GM19238 (cell line): ENCODE measurements around the gene SLC22A14.
"Not testable (repeated sequence)": the region's sequence is repeated elsewhere in the genome, so short reads cannot be mapped to it uniquely, and the experiment has no call there.

Experiments
- DNase-seq: peaks from one replicate; pipeline ENCODE4 v3.0.0; 2011; ENCODE audit warnings: low spot score; ENCODE audit not compliant: insufficient read length

SLC22A14 gene, protein sequence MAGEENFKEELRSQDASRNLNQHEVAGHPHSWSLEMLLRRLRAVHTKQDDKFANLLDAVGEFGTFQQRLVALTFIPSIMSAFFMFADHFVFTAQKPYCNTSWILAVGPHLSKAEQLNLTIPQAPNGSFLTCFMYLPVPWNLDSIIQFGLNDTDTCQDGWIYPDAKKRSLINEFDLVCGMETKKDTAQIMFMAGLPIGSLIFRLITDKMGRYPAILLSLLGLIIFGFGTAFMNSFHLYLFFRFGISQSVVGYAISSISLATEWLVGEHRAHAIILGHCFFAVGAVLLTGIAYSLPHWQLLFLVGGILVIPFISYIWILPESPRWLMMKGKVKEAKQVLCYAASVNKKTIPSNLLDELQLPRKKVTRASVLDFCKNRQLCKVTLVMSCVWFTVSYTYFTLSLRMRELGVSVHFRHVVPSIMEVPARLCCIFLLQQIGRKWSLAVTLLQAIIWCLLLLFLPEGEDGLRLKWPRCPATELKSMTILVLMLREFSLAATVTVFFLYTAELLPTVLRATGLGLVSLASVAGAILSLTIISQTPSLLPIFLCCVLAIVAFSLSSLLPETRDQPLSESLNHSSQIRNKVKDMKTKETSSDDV

GRCh38 chr3:38281895-38282686, at the start of gene SLC22A14:
Gene SLC22A14 (plus strand): TSS chr3:38282294. CDS start chr3:38306027, 23,733 bp downstream.
- DNase-seq = no peak

GRCh38 chr3:38232701-38233100, 49.4 kb upstream of the SLC22A14 start:
- no peak for DNase-seq

- no peak for DNase-seq
These were observed 46.6 kb upstream of the SLC22A14 start for GRCh38 chr3:38235466-38235865.

DNA sequence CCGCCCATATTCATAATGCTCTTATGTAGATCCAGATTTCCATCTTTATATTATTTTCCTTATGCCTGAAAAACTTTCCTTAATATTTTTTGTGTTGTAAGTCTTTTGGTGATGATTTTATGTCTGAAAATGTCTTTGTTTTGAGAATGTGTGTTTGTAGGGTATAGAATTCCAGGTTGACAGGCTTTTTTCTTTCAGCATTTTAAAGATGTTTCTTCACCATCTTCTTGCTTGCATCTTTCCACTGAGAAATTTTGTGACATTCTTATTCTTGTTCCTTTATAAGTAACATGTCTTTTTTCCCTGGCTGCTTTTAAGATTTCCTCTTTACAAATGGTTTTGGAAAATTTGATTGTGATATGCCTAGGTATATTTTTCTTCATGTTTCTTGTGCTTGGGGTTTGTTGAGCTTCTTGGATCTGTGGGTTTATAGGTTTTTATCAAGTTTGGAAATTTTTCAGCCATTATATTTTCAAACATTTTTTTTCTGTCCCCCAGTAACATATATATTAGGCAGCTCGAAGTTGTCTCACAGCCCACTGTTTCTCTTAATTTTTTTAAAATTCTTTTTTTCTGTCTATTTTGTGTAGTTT, 43.6 kb upstream of the SLC22A14 start:
- no peak for DNase-seq

GRCh38 chr3:38242812-38243211, 39.3 kb upstream of the SLC22A14 start:
- not testable (repeated sequence) for DNase-seq

DNA sequence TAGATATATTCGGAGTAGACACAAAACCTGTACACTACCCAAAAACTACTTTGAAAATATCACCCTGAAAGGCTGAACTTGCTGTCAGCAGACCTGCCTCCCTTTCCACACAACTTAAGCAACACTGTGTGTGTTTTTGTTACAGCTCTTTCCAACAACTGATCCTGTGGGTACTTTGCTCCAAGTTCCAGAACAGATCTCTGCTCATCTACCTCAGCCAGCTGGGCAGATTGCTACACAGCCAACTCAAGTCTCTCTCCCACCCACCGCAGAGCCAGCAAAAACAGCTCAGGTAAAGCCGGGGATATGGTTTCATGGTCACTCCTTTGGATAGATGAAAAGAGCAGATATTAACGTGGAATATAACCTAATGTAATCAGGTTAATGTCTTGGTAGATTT, 36.2 kb upstream of the SLC22A14 start:
- DNase-seq = no peak

DNA sequence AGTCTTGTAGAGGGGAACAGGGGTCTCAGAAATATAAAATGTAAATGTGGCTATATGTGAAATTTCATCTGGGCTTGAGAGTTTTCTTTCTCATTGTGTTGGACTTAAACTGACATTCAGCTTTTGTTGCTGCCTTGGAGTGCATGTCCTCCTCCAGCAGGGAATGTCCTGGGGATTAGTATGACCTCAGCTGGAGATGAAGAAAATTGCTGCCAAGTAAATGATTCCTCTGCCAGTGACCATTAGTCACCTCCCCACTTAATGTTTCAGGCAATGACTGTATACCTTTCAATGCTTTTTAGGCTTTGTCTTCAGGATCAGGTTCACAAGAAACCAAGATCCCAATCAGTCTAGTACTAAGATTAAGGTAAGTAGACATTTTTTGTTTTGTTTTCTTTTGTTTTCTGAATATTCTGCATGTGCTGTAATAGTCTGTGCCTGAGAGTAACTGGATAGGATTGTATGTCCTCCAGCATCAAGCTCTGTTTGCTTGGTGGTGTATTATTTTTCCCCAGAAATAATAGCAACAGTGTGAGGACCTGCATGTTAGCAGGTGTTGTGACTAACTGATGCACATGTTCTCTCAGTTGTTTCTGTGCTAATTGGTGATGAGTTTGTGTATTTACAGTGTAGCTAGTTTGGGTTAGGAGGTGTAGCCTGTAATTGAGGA, 34.6 kb upstream of the SLC22A14 start:
- no peak for DNase-seq

DNA sequence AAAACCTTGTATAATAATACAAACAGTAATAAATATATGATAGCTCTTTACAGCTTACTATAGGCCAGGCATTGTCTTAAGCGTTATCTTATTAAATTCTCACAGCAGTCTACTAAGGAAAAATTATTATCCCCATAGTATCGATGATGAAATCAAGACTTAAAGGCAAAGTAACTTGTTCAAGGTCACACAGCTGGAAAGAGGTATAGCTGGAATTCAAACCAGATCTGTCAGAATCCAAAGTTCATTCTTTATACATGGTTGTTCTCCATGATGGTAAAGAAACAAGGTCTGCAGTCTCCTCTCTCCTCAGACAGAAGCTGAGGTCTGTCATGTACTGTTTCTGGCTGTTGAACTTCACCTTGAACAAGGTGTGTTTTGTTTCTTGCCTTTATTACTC, 31.9 kb upstream of the SLC22A14 start:
- DNase-seq = no peak

DNA sequence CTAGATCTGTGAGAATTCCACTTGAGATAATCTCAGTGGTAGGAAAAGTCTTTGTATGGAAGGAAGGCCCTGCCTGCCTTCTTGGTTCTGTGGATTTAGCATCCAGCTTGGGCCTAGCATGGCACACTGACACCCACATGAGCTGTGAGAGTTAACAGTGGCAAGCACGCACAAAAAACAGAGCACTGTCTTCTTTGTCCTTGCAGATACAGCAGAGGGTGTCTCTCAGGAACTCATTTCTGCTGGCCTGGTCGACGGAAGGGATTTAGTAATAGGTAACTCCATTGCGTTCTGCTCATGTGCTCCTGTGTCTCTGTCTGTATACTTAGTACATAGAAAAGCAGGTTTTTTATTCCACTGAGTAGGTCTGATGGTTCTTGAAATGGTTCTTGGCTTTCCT, 30.9 kb upstream of the SLC22A14 start:
- DNase-seq = no peak

DNA sequence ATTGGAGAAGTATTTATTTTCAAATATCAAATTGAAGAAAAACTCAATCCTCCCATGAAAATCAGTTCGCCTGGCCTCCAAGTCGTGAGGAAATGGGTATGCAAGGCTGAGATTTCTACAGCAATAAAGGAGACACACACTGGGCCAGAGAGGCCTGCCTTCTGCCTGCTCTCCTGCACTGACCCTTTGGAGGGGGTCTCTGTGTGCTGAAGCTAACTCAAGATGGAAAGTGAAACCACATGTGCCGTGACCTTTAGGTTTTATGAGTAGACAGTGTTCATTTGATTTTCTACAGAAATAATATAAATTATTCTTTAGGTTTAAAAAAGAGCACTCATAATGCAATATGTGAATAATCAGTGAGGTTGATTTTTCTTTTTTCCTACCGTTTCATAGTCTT, 28.4 kb upstream of the SLC22A14 start:
- no peak for DNase-seq

GRCh38 chr3:38254872-38255271, 27.2 kb upstream of the SLC22A14 start:
- DNase-seq = no peak

DNA sequence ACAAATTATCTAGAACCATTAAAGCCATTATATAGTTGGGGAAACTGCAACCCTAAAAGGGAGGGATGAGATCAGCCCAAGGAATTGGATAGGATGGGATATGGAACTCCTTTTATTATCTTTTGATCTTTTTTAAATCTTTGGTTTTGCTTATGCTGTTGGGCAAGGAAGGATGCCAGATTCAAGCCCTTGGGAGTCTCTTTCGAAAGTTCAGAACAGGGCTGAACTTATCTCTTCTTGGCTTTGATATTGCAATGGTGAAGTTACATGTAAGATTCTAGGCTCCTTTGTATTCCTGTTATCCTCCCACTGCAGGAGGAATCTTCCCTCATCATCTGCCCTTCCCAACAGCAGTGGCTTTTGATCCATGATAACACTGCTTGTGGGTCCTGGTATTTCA, 26.5 kb upstream of the SLC22A14 start:
- DNase-seq = no peak

DNA sequence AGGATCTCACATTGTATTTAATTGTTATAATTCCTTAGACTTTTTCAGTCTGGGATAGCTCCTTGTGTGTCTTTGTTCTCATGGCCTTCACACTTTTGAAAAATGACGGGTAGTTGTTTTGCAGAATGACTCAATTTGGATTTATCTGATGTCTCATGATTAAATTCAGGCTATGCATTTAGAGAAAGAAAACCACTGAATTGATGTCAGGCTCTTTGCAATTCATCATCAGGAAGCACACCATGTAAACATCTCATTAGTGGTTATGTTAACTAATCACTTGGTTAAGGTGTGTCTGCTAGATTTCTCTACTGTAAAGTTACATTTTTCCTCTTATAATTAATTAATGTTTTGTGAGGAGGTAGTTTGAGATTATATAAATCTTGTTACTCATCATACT, 24.5 kb upstream of the SLC22A14 start:
- no peak for DNase-seq

DNA sequence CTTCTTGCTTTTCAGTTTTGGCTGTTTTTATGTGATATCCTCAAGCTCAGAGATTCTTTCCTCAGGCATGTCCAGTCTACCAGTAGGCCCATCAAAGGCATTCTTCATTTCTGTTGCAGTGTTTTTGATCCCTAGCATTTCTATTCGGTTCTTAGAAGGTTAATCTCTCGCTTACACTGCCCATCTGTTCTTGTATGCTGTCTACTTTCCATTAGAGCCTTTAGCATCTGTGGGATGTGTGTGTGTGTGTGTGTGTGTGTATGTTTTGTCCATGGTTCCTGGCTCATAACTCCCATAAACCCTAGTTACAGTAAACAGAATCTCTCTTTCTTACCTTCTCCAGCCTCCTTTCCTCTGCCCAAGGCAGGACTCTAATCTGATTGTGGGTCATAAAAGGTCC, 21.6 kb upstream of the SLC22A14 start:
- DNase-seq = no peak

DNA sequence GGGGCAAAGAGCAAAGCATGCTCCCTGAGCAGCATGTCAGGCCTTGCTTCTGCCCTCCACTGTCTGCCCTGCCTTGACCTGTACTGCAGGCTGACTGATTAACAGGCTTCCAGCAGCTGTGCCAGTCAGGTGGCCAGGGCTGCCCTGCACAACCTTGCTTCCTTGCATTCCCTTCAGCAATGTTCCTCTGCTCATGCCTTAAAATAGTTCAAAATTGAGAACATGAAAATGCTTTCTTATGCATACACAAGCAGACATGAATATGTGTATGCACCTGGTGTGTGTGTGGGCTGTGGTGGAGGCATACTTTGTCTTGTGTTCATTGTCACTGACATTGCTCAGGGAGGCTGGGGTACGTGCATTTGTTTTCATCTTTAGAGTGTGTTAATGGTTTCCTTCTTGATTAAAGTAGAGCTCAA, 17.7 kb upstream of the SLC22A14 start:
- DNase-seq = no peak

GRCh38 chr3:38264779-38265178, 17.3 kb upstream of the SLC22A14 start:
- no peak for DNase-seq

GRCh38 chr3:38265604-38266307, 16.3 kb upstream of the SLC22A14 start, which contains the start of gene SLC22A13:
Gene SLC22A13 (plus strand): TSS chr3:38265812. CDS start chr3:38265861, 49 bp downstream.
- no peak for DNase-seq

DNA sequence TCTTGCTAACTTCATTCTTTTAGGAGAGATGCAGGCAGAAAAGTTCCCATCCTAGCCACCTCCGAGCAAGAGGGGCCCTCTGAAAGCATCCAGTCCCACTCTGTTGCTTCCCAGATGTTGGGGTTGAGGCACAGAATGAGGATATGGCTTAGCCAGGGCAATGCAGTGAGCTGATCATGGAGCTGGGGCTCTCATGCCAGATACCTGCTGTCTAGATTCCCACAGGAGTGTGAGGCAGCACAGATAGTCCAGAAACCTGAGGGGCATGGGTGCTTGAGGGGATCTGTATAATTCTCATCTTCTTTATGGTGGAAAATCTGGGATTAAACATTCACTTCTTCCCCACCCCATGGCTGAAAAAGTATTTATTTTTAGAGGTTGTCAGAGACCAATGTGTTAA, 15.3 kb upstream of the SLC22A14 start:
- DNase-seq = no peak

DNA sequence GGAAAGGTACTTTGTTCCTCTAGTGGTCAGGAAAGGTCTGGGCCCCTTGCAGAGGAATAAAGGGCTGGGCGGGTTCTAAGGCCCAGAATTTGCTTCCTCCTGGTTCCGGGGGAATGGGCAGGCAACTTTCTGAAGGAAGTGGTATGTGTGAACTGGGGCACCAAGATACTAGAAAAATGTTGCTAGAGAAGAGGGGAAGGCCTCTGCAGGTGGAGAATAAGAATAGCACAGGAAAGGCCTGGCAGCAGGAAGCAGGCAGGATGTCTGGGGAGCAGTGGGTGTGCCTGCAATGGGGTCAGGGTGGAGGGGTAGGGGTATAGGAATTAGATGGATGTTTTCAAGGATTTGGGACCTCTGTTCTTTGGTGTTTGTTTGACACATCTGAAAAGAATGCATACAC, 14.4 kb upstream of the SLC22A14 start:
- DNase-seq = no peak

GRCh38 chr3:38268087-38268486, 14.0 kb upstream of the SLC22A14 start:
- DNase-seq = no peak

- DNase-seq = no peak
These were observed 13.6 kb upstream of the SLC22A14 start for GRCh38 chr3:38268522-38268921.
